ENCODE data around the gene SUPT4H1. TPM values are rescaled to one million over a fixed set of nuclear protein-coding genes. Genes with fewer than 3 reads are reported as not detected.
A peak's percentile ranks its signal among the peaks of the same experiment; 100 is the strongest.

SUPT4H1 gene
- total and polyA plus RNA-seq, 9 of the 15 experiments (the other 6 are each of a cell fraction or from before 2014, with no cell fraction given) = 62.1 to 320 (median 117) TPM

DNA sequence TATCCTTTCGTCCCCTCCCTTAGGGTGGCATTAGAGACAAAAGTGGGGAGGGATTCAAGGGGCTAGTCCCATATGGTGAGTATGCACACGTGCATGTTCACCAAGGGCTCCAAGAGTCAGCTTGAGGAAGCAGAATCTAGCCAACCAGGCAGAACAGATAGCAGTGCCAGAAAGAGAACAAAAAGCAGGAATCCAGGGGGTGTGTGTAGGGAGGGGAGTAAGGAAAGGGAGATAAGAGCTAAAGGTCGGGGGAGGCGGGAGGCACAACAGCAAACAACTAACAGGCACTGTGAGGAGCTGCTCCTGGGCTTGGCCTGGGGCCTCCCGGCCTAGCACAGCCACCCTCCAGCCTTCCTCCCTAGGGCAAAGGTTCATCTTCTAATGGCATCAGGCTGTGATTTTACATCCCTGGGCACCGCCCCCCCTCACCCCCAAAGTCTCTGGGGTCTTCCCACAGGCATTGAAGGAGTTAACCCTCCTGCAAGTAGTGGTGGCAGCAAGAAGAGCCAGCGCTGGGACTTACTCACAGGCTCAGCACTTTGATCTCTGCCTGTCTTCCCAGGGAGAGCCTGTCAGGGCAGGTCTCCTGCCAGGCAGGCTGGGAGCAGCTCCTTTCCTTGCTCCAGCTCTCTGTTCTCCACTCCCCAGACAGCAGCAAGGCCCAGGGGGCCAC is 12.4 kb upstream of the SUPT4H1 start (continued):
- TF ChIP-seq, protein P1, sequence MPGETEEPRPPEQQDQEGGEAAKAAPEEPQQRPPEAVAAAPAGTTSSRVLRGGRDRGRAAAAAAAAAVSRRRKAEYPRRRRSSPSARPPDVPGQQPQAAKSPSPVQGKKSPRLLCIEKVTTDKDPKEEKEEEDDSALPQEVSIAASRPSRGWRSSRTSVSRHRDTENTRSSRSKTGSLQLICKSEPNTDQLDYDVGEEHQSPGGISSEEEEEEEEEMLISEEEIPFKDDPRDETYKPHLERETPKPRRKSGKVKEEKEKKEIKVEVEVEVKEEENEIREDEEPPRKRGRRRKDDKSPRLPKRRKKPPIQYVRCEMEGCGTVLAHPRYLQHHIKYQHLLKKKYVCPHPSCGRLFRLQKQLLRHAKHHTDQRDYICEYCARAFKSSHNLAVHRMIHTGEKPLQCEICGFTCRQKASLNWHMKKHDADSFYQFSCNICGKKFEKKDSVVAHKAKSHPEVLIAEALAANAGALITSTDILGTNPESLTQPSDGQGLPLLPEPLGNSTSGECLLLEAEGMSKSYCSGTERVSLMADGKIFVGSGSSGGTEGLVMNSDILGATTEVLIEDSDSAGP (CRISPR knock-in tag; IDR thresholded peaks at IDR 0.05) = no peak
- TF ChIP-seq ILF3 (IDR thresholded peaks at IDR 0.05; ENCODE audit: borderline replicate concordance) (no peak), PHB (CRISPR knock-in tag; IDR thresholded peaks at IDR 0.05) (no peak), FOXK2 (conservative IDR thresholded peaks at IDR 0.05 in 1 of 2, IDR thresholded peaks at IDR 0.05 in 1 of 2; ENCODE audit: low read depth in 2 of 2) (peak; percentile 64 to 76; a peak in 2 of 4 replicates), PHF21A (IDR thresholded peaks at IDR 0.05; ENCODE audit: borderline replicate concordance, low read depth) (no peak), ZNF785 (CRISPR knock-in tag; IDR thresholded peaks at IDR 0.05) (no peak), OTX1 (CRISPR knock-in tag; IDR thresholded peaks at IDR 0.05) (0 out of 2 replicates have a peak, but pooled peaks have one; percentile 61), GATA2 (CRISPR knock-in tag; IDR thresholded peaks at IDR 0.05) (peak; percentile 87), NCOR1 (IDR thresholded peaks at IDR 0.05) (peak; percentile 91), GATAD2A (IDR thresholded peaks at IDR 0.05) (peak; percentile 98), PRDM10 (IDR thresholded peaks at IDR 0.05; ENCODE audit: partially characterized antibody) (peak; percentile 81), FOSL1 (tag; conservative IDR thresholded peaks at IDR 0.05) (peak; percentile 42; the same call in 1 of the 2 replicates), JUND (IDR thresholded peaks at IDR 0.05; ENCODE audit: borderline replicate concordance, low read depth, low read length) (peak; percentile 41; the same call in 1 of the 2 replicates), JUND (tag; IDR thresholded peaks at IDR 0.05; ENCODE audit: borderline replicate concordance, low read depth, low read length) (peak; percentile 13; the same call in 1 of the 3 replicates), BCOR (IDR thresholded peaks at IDR 0.05) (peak; percentile 71; the same call in 1 of the 2 replicates), MITF (IDR thresholded peaks at IDR 0.05) (no peak), KAT8 (IDR thresholded peaks at IDR 0.05; ENCODE audit: low read depth) (no peak), ADNP (tag; IDR thresholded peaks at IDR 0.05) (no peak), ETV5 (CRISPR knock-in tag; IDR thresholded peaks at IDR 0.05; ENCODE audit: low read depth) (no peak), KLF13 (tag; IDR thresholded peaks at IDR 0.05; ENCODE audit: borderline replicate concordance, low read depth) (0 out of 2 replicates have a peak, but pooled peaks have one; percentile 36)
- TF ChIP-seq, protein P2, sequence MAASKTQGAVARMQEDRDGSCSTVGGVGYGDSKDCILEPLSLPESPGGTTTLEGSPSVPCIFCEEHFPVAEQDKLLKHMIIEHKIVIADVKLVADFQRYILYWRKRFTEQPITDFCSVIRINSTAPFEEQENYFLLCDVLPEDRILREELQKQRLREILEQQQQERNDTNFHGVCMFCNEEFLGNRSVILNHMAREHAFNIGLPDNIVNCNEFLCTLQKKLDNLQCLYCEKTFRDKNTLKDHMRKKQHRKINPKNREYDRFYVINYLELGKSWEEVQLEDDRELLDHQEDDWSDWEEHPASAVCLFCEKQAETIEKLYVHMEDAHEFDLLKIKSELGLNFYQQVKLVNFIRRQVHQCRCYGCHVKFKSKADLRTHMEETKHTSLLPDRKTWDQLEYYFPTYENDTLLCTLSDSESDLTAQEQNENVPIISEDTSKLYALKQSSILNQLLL (CRISPR knock-in tag; IDR thresholded peaks at IDR 0.05; ENCODE audit: borderline replicate concordance) = no peak
